HL-60 (cell line): ENCODE measurements around the gene RAE1.

Source experiments
- CTCF ChIP-seq: IDR thresholded peaks from one replicate; pipeline ENCODE4 v1.5.1; 2011; ENCODE audit warnings: low read length, control low read depth, inconsistent platforms; ENCODE audit not compliant: insufficient read depth
- POLR2AphosphoS5 ChIP-seq: IDR thresholded peaks from 2 replicates; pipeline ENCODE4 v1.6.1; 2012; ENCODE audit warnings: low read depth

DNA sequence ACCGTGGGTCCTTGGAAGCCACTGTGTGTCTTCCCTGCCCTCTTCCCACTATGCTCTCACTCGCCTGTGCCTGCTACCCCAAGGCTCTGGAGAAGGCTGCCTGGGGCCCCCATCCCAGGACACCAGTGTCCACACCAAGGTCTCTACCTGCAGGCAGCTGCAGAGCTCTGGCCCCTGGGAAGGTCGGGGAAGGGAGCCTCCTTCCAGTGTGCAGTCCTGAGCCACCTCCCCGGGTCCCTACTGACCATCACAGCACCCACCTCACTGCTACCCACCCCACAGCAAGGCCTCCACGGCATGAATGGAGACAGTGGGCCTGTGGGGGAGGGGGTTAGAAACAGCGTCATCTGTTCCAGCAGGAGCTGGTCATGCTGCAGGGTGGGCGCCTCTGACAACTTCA lies 75.8 kb downstream of the RAE1 start:
- TF ChIP-seq CTCF (no peak), POLR2AphosphoS5 (no peak)
